ENCODE results near the gene CMSS1.

DNA sequence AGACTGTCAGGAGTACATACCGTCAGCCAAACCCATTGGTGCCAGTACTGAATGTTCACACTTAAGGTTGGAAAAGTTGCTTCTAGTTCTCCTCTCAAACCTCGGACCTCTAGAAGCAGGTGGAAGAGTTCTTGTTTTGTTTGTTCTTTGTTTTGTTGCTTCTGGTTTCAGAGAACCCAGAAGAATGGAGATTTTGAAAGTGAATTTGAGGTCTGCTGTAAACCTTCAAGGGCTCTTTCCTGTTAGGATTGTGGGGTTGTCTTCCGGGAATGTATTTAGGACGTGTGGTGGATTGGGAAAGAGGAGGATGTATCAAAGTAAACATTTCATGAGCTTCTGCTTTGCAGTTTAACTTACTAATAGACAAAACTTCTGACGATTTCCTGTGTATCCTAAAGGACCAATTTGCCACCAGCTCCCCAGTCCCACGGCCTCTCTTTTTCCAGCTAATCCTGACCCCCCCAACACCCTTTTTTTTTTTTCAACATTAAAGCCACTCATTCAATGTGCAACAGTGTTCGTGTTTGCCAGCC, 246.3 kb downstream of the CMSS1 start:
- TF ChIP-seq, protein P1, sequence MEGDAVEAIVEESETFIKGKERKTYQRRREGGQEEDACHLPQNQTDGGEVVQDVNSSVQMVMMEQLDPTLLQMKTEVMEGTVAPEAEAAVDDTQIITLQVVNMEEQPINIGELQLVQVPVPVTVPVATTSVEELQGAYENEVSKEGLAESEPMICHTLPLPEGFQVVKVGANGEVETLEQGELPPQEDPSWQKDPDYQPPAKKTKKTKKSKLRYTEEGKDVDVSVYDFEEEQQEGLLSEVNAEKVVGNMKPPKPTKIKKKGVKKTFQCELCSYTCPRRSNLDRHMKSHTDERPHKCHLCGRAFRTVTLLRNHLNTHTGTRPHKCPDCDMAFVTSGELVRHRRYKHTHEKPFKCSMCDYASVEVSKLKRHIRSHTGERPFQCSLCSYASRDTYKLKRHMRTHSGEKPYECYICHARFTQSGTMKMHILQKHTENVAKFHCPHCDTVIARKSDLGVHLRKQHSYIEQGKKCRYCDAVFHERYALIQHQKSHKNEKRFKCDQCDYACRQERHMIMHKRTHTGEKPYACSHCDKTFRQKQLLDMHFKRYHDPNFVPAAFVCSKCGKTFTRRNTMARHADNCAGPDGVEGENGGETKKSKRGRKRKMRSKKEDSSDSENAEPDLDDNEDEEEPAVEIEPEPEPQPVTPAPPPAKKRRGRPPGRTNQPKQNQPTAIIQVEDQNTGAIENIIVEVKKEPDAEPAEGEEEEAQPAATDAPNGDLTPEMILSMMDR (IDR thresholded peaks at IDR 0.05) = no peak
- TF ChIP-seq POLR2A (IDR thresholded peaks at IDR 0.05) = no peak

Measured in heart left ventricle (tissue), 13 donors.